Common myeloid progenitor, CD34-positive (primary cell): ENCODE measurements around the gene CMC1.

ENCODE experiments used
- CTCF ChIA-PET: fragments of 350-600 bp; sonication (Branson Sonifier 250); formaldehyde crosslinking; loops from one replicate; lab custom pipeline; 2021; ENCODE audit warnings: antibody characterized with exemption; lab: Charles Lee
- POLR2A ChIA-PET: fragments of 350-600 bp; sonication (Branson Sonifier 250); formaldehyde crosslinking; loops from one replicate; lab custom pipeline; 2021; ENCODE audit warnings: antibody characterized with exemption; lab: Charles Lee
- DNase-seq, 3 donors: peaks; one replicate each; pipeline versions ENCODE4 v3.0.0 to v3.0.0-alpha.2; 2013
- H3K27ac ChIP-seq, 2 experiments: 1 replicate in 1 of 2; 2 replicates in 1 of 2; pipeline ENCODE4 v1.7.0; 2013; ENCODE audit warnings: inconsistent platforms in 2 of 2, low read length in 2 of 2, mild to moderate bottlenecking in 2 of 2, low read depth in 1 of 2, moderate library complexity in 1 of 2; ENCODE audit not compliant: severe bottlenecking in 2 of 2, insufficient read depth in 1 of 2, poor library complexity in 1 of 2
- H3K27me3 ChIP-seq, 5 experiments: replicated peaks in 2 of 5; 1 replicate in 3 of 5; 2 replicates in 2 of 5; pipeline versions ENCODE4 v1.6.1 to v1.7.0; 2013; ENCODE audit warnings: low read length in 4 of 5, mild to moderate bottlenecking in 2 of 5, moderate library complexity in 2 of 5, inconsistent platforms in 1 of 5; ENCODE audit not compliant: insufficient read depth in 5 of 5, control insufficient read depth in 4 of 5
- H3K36me3 ChIP-seq, 4 experiments: 1 replicate in 2 of 4; 2 replicates in 2 of 4; pipeline versions ENCODE4 v1.6.1 to v1.7.0; 2013; ENCODE audit warnings: low read length in 3 of 4, control low read depth in 1 of 4, mild to moderate bottlenecking in 1 of 4; ENCODE audit not compliant: control insufficient read depth in 4 of 4, insufficient read depth in 4 of 4
- H3K4me1 ChIP-seq, 4 experiments: 1 replicate in 3 of 4; 2 replicates in 1 of 4; pipeline versions ENCODE4 v1.6.1 to v1.7.1; 2013; ENCODE audit warnings: low read length in 3 of 4, mild to moderate bottlenecking in 3 of 4, control low read depth in 1 of 4, inconsistent platforms in 1 of 4, moderate library complexity in 1 of 4; ENCODE audit not compliant: control insufficient read depth in 4 of 4, insufficient read depth in 4 of 4; ENCODE audit errors: control extremely low read depth in 1 of 4
- H3K4me3 ChIP-seq, 7 experiments: 1 replicate in 4 of 7; 2 replicates in 3 of 7; pipeline versions ENCODE4 v1.5.1 to v1.7.0; 2013; ENCODE audit warnings: mild to moderate bottlenecking in 7 of 7, low read length in 6 of 7, moderate library complexity in 6 of 7, inconsistent platforms in 2 of 7, low read depth in 2 of 7, control low read depth in 1 of 7; ENCODE audit not compliant: insufficient read depth in 4 of 7, control insufficient read depth in 1 of 7; ENCODE audit errors: extremely low read depth in 1 of 7
- H3K9me3 ChIP-seq, 5 experiments: 1 replicate in 4 of 5; 2 replicates in 1 of 5; pipeline versions ENCODE4 v1.6.1 to v1.7.1; 2013; ENCODE audit warnings: low read length in 4 of 5, mild to moderate bottlenecking in 2 of 5, inconsistent platforms in 1 of 5, low read depth in 1 of 5, moderate library complexity in 1 of 5; ENCODE audit not compliant: control insufficient read depth in 4 of 5, insufficient read depth in 2 of 5; ENCODE audit errors: control extremely low read depth in 1 of 5
- WGBS: methylation state at CpG from one replicate; pipeline ENCODE4 v1.1.5; 2013; ENCODE audit not compliant: insufficient coverage; 5-methylcytosine and 5-hydroxymethylcytosine counted together

Gene CMC1

GRCh38 chr3:28335246-28335645, 93.8 kb downstream of the CMC1 start:
- ChIA-PET POLR2A (no interaction called here), CTCF (interaction anchor here (1.4 to 3.8 kb wide), 4 partner anchors 9 to 186 kb away, joined by 4 to 14 read pairs (median 8); partner anchors contain the start of genes AZI2 and ZCWPW2)
- peaks cover 5 to 13% (median 10%) of the 10 kb centered on the region in 4 experiments for H3K36me3 ChIP-seq
- no peaks in the 10 kb centered on the region for H3K9me3 ChIP-seq
- DNase-seq: no peak
- WGBS: 78% methylated on average over 1 of the region's 2 CpGs
- H3K4me3 ChIP-seq: no peak overlapping the region
- H3K4me1 ChIP-seq: no peaks in the 10 kb centered on the region
- H3K27ac ChIP-seq: no peak overlapping the region
- H3K27me3 ChIP-seq: no peaks in the 10 kb centered on the region

- DNase-seq: no peak
- POLR2A ChIA-PET: no interaction called here
- H3K27me3 ChIP-seq: no peaks in the 10 kb centered on the region
- CTCF ChIA-PET: interaction anchor here (0.7 to 3.8 kb wide), 8 partner anchors 9 to 630 kb away, joined by 3 to 10 read pairs (median 4); no protein-coding TSS in a partner anchor
- peaks cover 4 to 14% (median 8%) of the 10 kb centered on the region in 4 experiments for H3K36me3 ChIP-seq
- H3K4me1 ChIP-seq: no peaks in the 10 kb centered on the region
- H3K9me3 ChIP-seq: no peaks in the 10 kb centered on the region
- no peak overlapping the region for H3K4me3 ChIP-seq
- no peak overlapping the region for H3K27ac ChIP-seq
These were observed 95.8 kb downstream of the CMC1 start for GRCh38 chr3:28337230-28337629.

GRCh38 chr3:28343144-28343543, 101.7 kb downstream of the CMC1 start:
- Histone ChIP-seq H3K27ac (no peak overlapping the region), H3K36me3 (peaks cover 2 to 7% (median 5%) of the 10 kb centered on the region in 4 experiments), H3K27me3 (no peaks in the 10 kb centered on the region), H3K9me3 (no peaks in the 10 kb centered on the region), H3K4me3 (no peak overlapping the region), H3K4me1 (peaks cover 5 to 11% (median 8%) of the 10 kb centered on the region in 4 experiments)
- DNase-seq: no peak
- ChIA-PET CTCF (interaction anchor here (1.3 to 2.8 kb wide), 2 partner anchors 8 to 15 kb away, joined by 3 to 7 read pairs; no protein-coding TSS in a partner anchor), POLR2A (no interaction called here)

- POLR2A ChIA-PET: no interaction called here
- CTCF ChIA-PET: interaction anchor here (1.1 to 2.8 kb wide), 2 partner anchors 8 to 10 kb away, joined by 5 to 7 read pairs; no protein-coding TSS in a partner anchor
These were observed 104.3 kb downstream of the CMC1 start for GRCh38 chr3:28345690-28346089.

GRCh38 chr3:28347374-28348264, 106.2 kb downstream of the CMC1 start:
- 61% methylated on average over 13 of the region's 16 CpGs for WGBS
- H3K27ac ChIP-seq: peak overlapping the region; percentile 95 to 99
- CTCF ChIA-PET: interaction anchor here (1.2 to 2.4 kb wide), 4 partner anchors 8 to 666 kb away, joined by 3 to 14 read pairs (median 6); no protein-coding TSS in a partner anchor
- DNase-seq: peak in 2 of 3 donors; percentile 35 to 40
- peaks cover 5 to 17% (median 10%) of the 10 kb centered on the region in 4 experiments for H3K4me1 ChIP-seq
- H3K27me3 ChIP-seq: no peaks in the 10 kb centered on the region
- H3K4me3 ChIP-seq: peak overlapping the region; percentile 71 to 94 (median 90)
- peaks cover 0 to 11% (median 6%) of the 10 kb centered on the region in 5 experiments for H3K9me3 ChIP-seq
- POLR2A ChIA-PET: interaction anchor here (0.7 to 1.6 kb wide), 3 partner anchors 8 to 636 kb away, joined by 3 to 6 read pairs (median 3); no protein-coding TSS in a partner anchor
- peaks cover 0 to 15% (median 3%) of the 10 kb centered on the region in 4 experiments for H3K36me3 ChIP-seq

More at GRCh38 chr3:28345690-28346089, 104.3 kb downstream of the CMC1 start:
- DNase-seq: no peak
- Histone ChIP-seq H3K27ac (no peak overlapping the region), H3K4me1 (peaks cover 5 to 17% (median 10%) of the 10 kb centered on the region in 4 experiments), H3K9me3 (no peaks in the 10 kb centered on the region), H3K4me3 (no peak overlapping the region), H3K27me3 (no peaks in the 10 kb centered on the region), H3K36me3 (peaks cover 0 to 3% (median under 1%) of the 10 kb centered on the region in 4 experiments)
- WGBS: no CpG with 5 or more reads among the region's 1 CpG

- 0% methylated on average over 15 of the region's 16 CpGs for WGBS
These were observed 106.8 kb downstream of the CMC1 start for GRCh38 chr3:28348265-28348628.

More at GRCh38 chr3:28348265-28348628, 106.8 kb downstream of the CMC1 start:
- Histone ChIP-seq H3K4me3 (peak overlapping the region; percentile 71 to 94 (median 90)), H3K27me3 (no peaks in the 10 kb centered on the region), H3K4me1 (peaks cover 5 to 17% (median 10%) of the 10 kb centered on the region in 4 experiments), H3K9me3 (peaks cover 2 to 17% (median 6%) of the 10 kb centered on the region in 5 experiments), H3K27ac (peak overlapping the region; percentile 95 to 99), H3K36me3 (peaks cover 0 to 19% (median 3%) of the 10 kb centered on the region in 4 experiments)
- CTCF ChIA-PET: interaction anchor here (0.7 to 2.4 kb wide), 8 partner anchors 9 to 667 kb away, joined by 3 to 14 read pairs (median 6); no protein-coding TSS in a partner anchor
- no peak for DNase-seq
- POLR2A ChIA-PET: interaction anchor here (0.7 to 2.0 kb wide), 5 partner anchors 9 to 636 kb away, joined by 3 to 6 read pairs (median 3); no protein-coding TSS in a partner anchor
